HepG2 (cell line): ENCODE data around the gene AASDHPPT. TPM values are rescaled to one million over a fixed set of nuclear protein-coding genes. Genes with fewer than 3 reads are reported as not detected.

Experiments
- ATAC-seq: fragments of 200-7000 bp; cut with Tn5 transposase; 3 replicates; pipeline ENCODE4 v1.9.1; 2020; ENCODE audit warnings: mild to moderate bottlenecking, moderate library complexity
- BruUV-seq: library from RNA; stranded (reverse); fragments of 400-500 nt; replicated peaks from 2 replicates; lab custom pipeline; 2021; lab: Mats Ljungman, UMichigan
- CTCF ChIA-PET: fragments of 300-600 bp; formaldehyde crosslinking; extraction: SDS; loops from one replicate; lab custom pipeline; 2021; ENCODE audit warnings: low total read pairs, inconsistent platforms, low intra/inter-chr PET ratio; lab: Yijun Ruan, JAX
- POLR2A ChIA-PET: fragments of 350-600 bp; sonication (Branson Sonifier 250); formaldehyde crosslinking; loops from one replicate; lab custom pipeline; 2020; ENCODE audit warnings: antibody characterized with exemption, inconsistent platforms; lab: Yijun Ruan, JAX
- DNase-seq: peaks from one replicate; pipeline ENCODE4 v3.0.0-alpha.2; 2015; ENCODE audit warnings: low spot score
- FAIRE-seq: peaks from 3 replicates; lab custom pipeline; 2011; peaks lifted over from hg19 to GRCh38; lab: Jason Lieb, UNC
- H2AFZ ChIP-seq: one replicate; pipeline ENCODE4 v1.6.1; 2011; ENCODE audit warnings: low read length, inconsistent platforms
- H3K27ac ChIP-seq: fragments of 300-600 bp; 3 replicates; pipeline ENCODE4 v1.8.0; 2011; ENCODE audit warnings: mixed run types, mild to moderate bottlenecking, mixed read lengths, low read length, inconsistent platforms; ENCODE audit not compliant: insufficient read depth; ENCODE audit errors: extremely low read length
- H3K27me3 ChIP-seq, 2 experiments: fragments of 200-600 bp in 1 of 2; 2 replicates in 1 of 2; 3 replicates in 1 of 2; pipeline versions ENCODE4 v1.6.0 to v1.8.0; 2011; ENCODE audit warnings: low read length in 2 of 2, mild to moderate bottlenecking in 2 of 2, moderate library complexity in 2 of 2, inconsistent platforms in 1 of 2; ENCODE audit not compliant: insufficient read depth in 2 of 2, control insufficient read depth in 1 of 2
- H3K36me3 ChIP-seq, 2 experiments: fragments of 200-600 bp in 1 of 2; replicated peaks in 1 of 2; 2 replicates in 1 of 2; 3 replicates in 1 of 2; pipeline versions ENCODE4 v1.5.1 to v1.8.0; 2011; ENCODE audit warnings: low read length in 2 of 2, inconsistent platforms in 1 of 2; ENCODE audit not compliant: insufficient read depth in 2 of 2, control insufficient read depth in 1 of 2
- H3K4me1 ChIP-seq: 2 replicates; pipeline ENCODE4 v1.5.1; 2012; ENCODE audit warnings: low read length, inconsistent platforms; ENCODE audit not compliant: insufficient read depth
- H3K4me2 ChIP-seq: 2 replicates; pipeline ENCODE4 v1.6.0; 2011; ENCODE audit warnings: low read depth, low read length, inconsistent platforms
- H3K4me3 ChIP-seq, 3 experiments: fragments of 200-600 bp in 1 of 3; sonication (generic), shearing (Covaris generic) in 1 of 3; replicated peaks in 1 of 3; 2 replicates each; pipeline ENCODE4 v1.5.1; 2011 to 2016; ENCODE audit warnings: low read length in 3 of 3, inconsistent platforms in 2 of 3, low read depth in 2 of 3, mild to moderate bottlenecking in 2 of 3, control low read depth in 1 of 3, mixed read lengths in 1 of 3; ENCODE audit not compliant: insufficient read depth in 1 of 3
- H3K79me2 ChIP-seq: one replicate; pipeline ENCODE4 v1.6.1; 2011; ENCODE audit warnings: low read length, inconsistent platforms; ENCODE audit not compliant: insufficient read depth
- H3K9ac ChIP-seq: 2 replicates; pipeline ENCODE4 v1.6.0; 2011; ENCODE audit warnings: mild to moderate bottlenecking, low read depth, low read length, inconsistent platforms; ENCODE audit not compliant: insufficient read depth
- H3K9me3 ChIP-seq: 2 replicates; pipeline ENCODE4 v1.5.1; 2012; ENCODE audit warnings: mild to moderate bottlenecking, low read length
- H4K20me1 ChIP-seq: 2 replicates; pipeline ENCODE4 v1.6.0; 2011; ENCODE audit warnings: inconsistent platforms, mild to moderate bottlenecking, low read length, moderate library complexity; ENCODE audit not compliant: insufficient read depth
- CENPT ChIP-seq: sonication (generic); formaldehyde crosslinking; IDR thresholded peaks from 2 replicates; pipeline ENCODE4 v1.8.0; 2022; ENCODE audit warnings: low read depth, mild to moderate bottlenecking, moderate library complexity, missing genetic modification reagents
- E2F2 ChIP-seq: sonication (generic); formaldehyde crosslinking; IDR thresholded peaks from 2 replicates; pipeline ENCODE4 v1.4.0; 2020; ENCODE audit warnings: missing genetic modification reagents, borderline replicate concordance
- GABPA ChIP-seq, 2 experiments: IDR thresholded peaks; 2 replicates each; pipeline ENCODE4 v1.6.1; 2011 to 2016; ENCODE audit warnings: low read depth in 2 of 2, low read length in 1 of 2, missing biosample characterization in 1 of 2, missing genetic modification characterization in 1 of 2
- KDM1A ChIP-seq: IDR thresholded peaks from 2 replicates; pipeline ENCODE4 v1.6.1; 2016; ENCODE audit warnings: missing compliant biosample characterization
- LBX2 ChIP-seq: sonication (generic); formaldehyde crosslinking; IDR thresholded peaks from 2 replicates; pipeline ENCODE4 v1.5.0; 2020; ENCODE audit warnings: missing genetic modification reagents, mild to moderate bottlenecking, borderline replicate concordance
- MXD1 ChIP-seq: sonication (generic); formaldehyde crosslinking; IDR thresholded peaks from 2 replicates; pipeline ENCODE4 v1.4.0; 2020; ENCODE audit warnings: mild to moderate bottlenecking, missing genetic modification reagents
- NFKBIZ ChIP-seq: IDR thresholded peaks from 2 replicates; pipeline ENCODE4 v1.6.1; 2018; ENCODE audit warnings: missing genetic modification reagents, missing compliant biosample characterization
- NPAS2 ChIP-seq: sonication (generic); formaldehyde crosslinking; IDR thresholded peaks from 2 replicates; pipeline ENCODE4 v1.8.0; 2022; ENCODE audit warnings: mild to moderate bottlenecking, missing genetic modification reagents, borderline replicate concordance
- PAF1 ChIP-seq: IDR thresholded peaks from 2 replicates; pipeline ENCODE4 v1.6.1; 2016; ENCODE audit warnings: missing genetic modification reagents, missing compliant biosample characterization
- PLSCR1 ChIP-seq: sonication (generic); formaldehyde crosslinking; IDR thresholded peaks from 2 replicates; pipeline ENCODE4 v1.5.0; 2020; ENCODE audit warnings: missing genetic modification reagents, mild to moderate bottlenecking, borderline replicate concordance
- RBM39 ChIP-seq: fragments of 200-400 bp; formaldehyde crosslinking; IDR thresholded peaks from one replicate; pipeline ENCODE4 v1.6.1; 2018; ENCODE audit warnings: antibody characterized with exemption, mild to moderate bottlenecking, low read depth, low read length; ENCODE audit not compliant: poor library complexity, severe bottlenecking
- TRAFD1 ChIP-seq: sonication (generic); formaldehyde crosslinking; IDR thresholded peaks from 2 replicates; pipeline ENCODE4 v1.5.1; 2020; ENCODE audit warnings: missing genetic modification reagents, mild to moderate bottlenecking, borderline replicate concordance
- XRCC5 ChIP-seq: fragments of 200-400 bp; formaldehyde crosslinking; optimal IDR thresholded peaks from 2 replicates; pipeline ENCODE3; 2017; ENCODE audit warnings: mild to moderate bottlenecking, low read length
- ZFP41 ChIP-seq: sonication (generic); formaldehyde crosslinking; IDR thresholded peaks from 2 replicates; pipeline ENCODE4 v1.4.0; 2020; ENCODE audit warnings: mild to moderate bottlenecking, missing genetic modification reagents, borderline replicate concordance
- ZNF687 ChIP-seq: sonication (generic); formaldehyde crosslinking; IDR thresholded peaks from 2 replicates; pipeline ENCODE4 v1.5.1; 2020; ENCODE audit warnings: mild to moderate bottlenecking, missing genetic modification reagents, moderate library complexity
- WGBS: methylation state at CpG from one replicate; pipeline ENCODE4 v1.1.6; 2017; ENCODE audit warnings: low lambda C conversion rate; 5-methylcytosine and 5-hydroxymethylcytosine counted together
- in situ Hi-C: cut with HindIII; loops from 2 replicates; pipeline ENCODE4 v1.10.0; 2017; ENCODE audit warnings: low pct_unique_long_range_greater_than_20kb; ENCODE audit not compliant: extremely low pct_ligation_motif_present
- intact Hi-C: fragments of 100-400 bp; cut with micrococcal nuclease; formaldehyde crosslinking; loops from one replicate; pipeline ENCODE4 v1.10.0; 2022; ENCODE audit not compliant: unreplicated experiment
- polyA plus RNA-seq, 8 experiments: library from polyadenylated mRNA; depleted of rRNA in 3 of 8; stranded (reverse) in 7 of 8; unstranded in 1 of 8; fragments of >200 nt; fragmentation: Illumina TruSeq in 4 of 8; extraction: Trizol in 4 of 8; gene quantifications; 2 replicates each; pipeline versions ENCODE4 v1.2.1 to v1.2.3, GENCODE V29; 2011 to 2016; ENCODE audit warnings: low read depth in 4 of 8, missing spikeins in 1 of 8, mixed read lengths in 1 of 8; ENCODE audit not compliant: insufficient read depth in 1 of 8
- total RNA-seq, 5 experiments: library from RNA; depleted of rRNA; stranded (reverse); fragments of >200 nt; fragmentation: Illumina TruSeq; extraction: Trizol; gene quantifications; 2 replicates each; pipeline ENCODE4 v1.2.3, GENCODE V29; 2016; ENCODE audit warnings: low read depth in 1 of 5

Gene AASDHPPT
- total and polyA plus RNA-seq, 2 of the 13 experiments (the other 11 are each of a cell fraction or from before 2014, with no cell fraction given) = 20.2 to 43.7 TPM

GRCh38 chr11:106086850-106087249 lies 9.4 kb downstream of the AASDHPPT start:
- Histone ChIP-seq H3K36me3 (peaks cover 3 to 35% of the 10 kb centered on the region in 2 experiments), H3K79me2 (peaks cover 69% of the 10 kb centered on the region), H3K4me3 (no peak overlapping the region; a peak in 1 of 6 replicates), H3K9me3 (no peaks in the 10 kb centered on the region), H2AFZ (no peak overlapping the region), H4K20me1 (peaks cover 27% of the 10 kb centered on the region), H3K4me1 (peaks cover 29% of the 10 kb centered on the region), H3K27me3 (no peaks in the 10 kb centered on the region), H3K9ac (no peak overlapping the region), H3K27ac (no peak overlapping the region), H3K4me2 (no peak overlapping the region)
- FAIRE-seq (no peak), ATAC-seq (no peak), DNase-seq (no peak)
- CTCF ChIA-PET = no interaction called here
- POLR2A ChIA-PET = interaction anchor here (1.8 kb wide), 1 partner anchor 10 kb away, joined by 13 read pairs; the partner anchor contains the start of genes AASDHPPT and KBTBD3
- WGBS = 92% methylated on average over 2 of the region's 2 CpGs
- intact Hi-C loops = loop anchor here (5.0 kb wide), 1 partner anchor 500 kb away; no protein-coding TSS in a partner anchor
- in situ Hi-C loops = no loop called here
- BruUV-seq = no TSS peak
- no peak for TF ChIP-seq PLSCR1 (CRISPR knock-in tag)
- TF ChIP-seq MXD1 (CRISPR knock-in tag) = no peak
- TF ChIP-seq RBM39 = no peak
- TF ChIP-seq PAF1 (CRISPR knock-in tag) = no peak
- no peak for TF ChIP-seq NPAS2 (CRISPR knock-in tag)
- TF ChIP-seq NFKBIZ (CRISPR knock-in tag) = no peak
- TF ChIP-seq ZFP41 = no peak
- no peak for TF ChIP-seq LBX2
- TF ChIP-seq E2F2 = no peak
- no peak for TF ChIP-seq KDM1A
- no peak for TF ChIP-seq XRCC5
- TF ChIP-seq GABPA (IDR thresholded peaks at IDR 0.05; ENCODE audit: low read depth, low read length) = no peak
- TF ChIP-seq GABPA (CRISPR knock-in tag; IDR thresholded peaks at IDR 0.05; ENCODE audit: low read depth) = no peak
- TF ChIP-seq ZNF687 = no peak
- no peak for TF ChIP-seq TRAFD1
- TF ChIP-seq CENPT (CRISPR knock-in tag) = no peak
